Muscle layer of colon (tissue), 2 donors: ENCODE measurements around the gene PRR35.

Experiments used
- H3K27ac ChIP-seq: one replicate; pipeline ENCODE4 v1.7.0; 2013; ENCODE audit warnings: low read depth, mild to moderate bottlenecking, low read length, moderate library complexity
- H3K27me3 ChIP-seq, 2 donors: one replicate each; pipeline ENCODE4 v1.7.0; 2013; ENCODE audit warnings: low read length in 2 of 2, mild to moderate bottlenecking in 2 of 2; ENCODE audit not compliant: insufficient read depth in 2 of 2, control insufficient read depth in 1 of 2
- H3K36me3 ChIP-seq: one replicate; pipeline ENCODE4 v1.7.0; 2013; ENCODE audit warnings: mild to moderate bottlenecking, low read length; ENCODE audit not compliant: insufficient read depth
- H3K4me1 ChIP-seq: one replicate; pipeline ENCODE4 v1.7.0; 2013; ENCODE audit warnings: mild to moderate bottlenecking, low read length; ENCODE audit not compliant: insufficient read depth
- H3K4me3 ChIP-seq, 2 donors: one replicate each; pipeline ENCODE4 v1.7.0; 2013; ENCODE audit warnings: low read length in 2 of 2, low read depth in 1 of 2, mild to moderate bottlenecking in 1 of 2, moderate library complexity in 1 of 2
- H3K9ac ChIP-seq: one replicate; pipeline ENCODE4 v1.7.0; 2013; ENCODE audit warnings: low read length
- H3K9me3 ChIP-seq: one replicate; pipeline ENCODE4 v1.7.0; 2013; ENCODE audit warnings: mild to moderate bottlenecking, low read length
- donor health status: abdominal sarcoma.
- donor health status: Adenocarcinoma of cecum.

PRR35 gene

DNA sequence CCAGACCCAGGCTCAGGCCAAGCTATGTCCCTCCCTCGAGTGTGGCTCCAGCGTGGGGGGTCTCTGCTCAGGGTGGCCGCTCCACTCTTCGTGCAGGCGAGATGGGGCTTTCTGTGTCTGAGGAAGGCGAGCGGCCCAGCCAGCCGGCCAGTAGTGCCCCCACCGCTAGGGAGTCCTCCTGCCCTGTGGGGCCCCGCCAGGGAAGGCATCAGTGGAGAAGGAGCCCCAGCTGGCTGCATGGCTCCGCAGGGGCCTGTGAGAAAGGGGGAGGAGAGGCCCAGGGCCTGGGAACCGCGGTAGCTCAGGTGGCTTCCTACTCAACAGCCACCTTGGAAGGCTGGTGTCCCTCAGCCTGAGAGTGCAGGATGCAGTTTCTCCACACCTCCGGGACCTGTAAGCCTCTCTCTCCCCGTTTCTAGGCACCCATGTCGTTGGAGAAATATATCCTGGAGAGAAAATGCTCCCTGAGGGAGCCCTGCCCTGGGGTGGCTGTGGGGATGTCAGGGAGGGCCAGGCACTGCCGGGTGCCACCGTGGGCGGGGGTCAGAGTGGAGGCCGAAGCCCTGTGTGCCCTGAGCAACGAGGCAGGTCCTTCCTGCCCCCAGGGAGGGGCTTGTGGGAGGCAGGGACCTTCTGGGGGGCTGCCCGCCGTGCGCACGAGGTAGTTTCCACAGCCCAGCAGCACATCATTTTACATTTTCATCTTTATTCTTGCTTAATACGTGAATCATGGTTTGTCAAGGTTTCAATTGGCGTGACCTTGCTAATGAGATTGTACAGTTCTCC lies 12.9 kb downstream of the PRR35 start:
- no peak overlapping the region for H3K27ac ChIP-seq
- no peak overlapping the region for H3K9ac ChIP-seq
- no peaks in the 10 kb centered on the region for H3K36me3 ChIP-seq
- no peak overlapping the region for H3K4me3 ChIP-seq
- no peaks in the 10 kb centered on the region for H3K27me3 ChIP-seq
- H3K4me1 ChIP-seq = peaks cover 6% of the 10 kb centered on the region
- no peaks in the 10 kb centered on the region for H3K9me3 ChIP-seq

DNA sequence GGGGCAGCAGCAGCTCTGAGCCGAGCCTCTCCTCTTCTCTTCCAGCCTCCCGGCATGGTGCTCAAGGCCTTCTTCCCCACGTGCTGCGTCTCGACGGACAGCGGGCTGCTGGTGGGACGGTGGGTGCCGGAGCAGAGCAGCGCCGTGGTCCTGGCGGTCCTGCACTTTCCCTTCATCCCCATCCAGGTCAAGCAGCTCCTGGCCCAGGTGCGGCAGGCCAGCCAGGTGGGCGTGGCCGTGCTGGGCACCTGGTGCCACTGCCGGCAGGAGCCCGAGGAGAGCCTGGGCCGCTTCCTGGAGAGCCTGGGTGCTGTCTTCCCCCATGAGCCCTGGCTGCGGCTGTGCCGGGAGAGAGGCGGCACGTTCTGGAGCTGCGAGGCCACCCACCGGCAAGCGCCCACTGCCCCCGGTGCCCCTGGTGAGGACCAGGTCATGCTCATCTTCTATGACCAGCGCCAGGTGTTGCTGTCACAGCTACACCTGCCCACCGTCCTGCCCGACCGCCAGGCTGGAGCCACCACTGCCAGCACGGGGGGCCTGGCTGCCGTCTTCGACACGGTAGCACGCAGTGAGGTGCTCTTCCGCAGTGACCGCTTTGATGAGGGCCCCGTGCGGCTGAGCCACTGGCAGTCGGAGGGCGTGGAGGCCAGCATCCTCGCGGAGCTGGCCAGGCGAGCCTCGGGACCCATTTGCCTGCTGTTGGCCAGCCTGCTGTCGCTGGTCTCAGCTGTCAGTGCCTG lies 14.0 kb downstream of the PRR35 start:
- H3K4me1 ChIP-seq = peaks cover 1% of the 10 kb centered on the region
- no peak overlapping the region for H3K27ac ChIP-seq
- H3K9ac ChIP-seq = no peak overlapping the region
- no peak overlapping the region for H3K4me3 ChIP-seq
- H3K27me3 ChIP-seq = no peaks in the 10 kb centered on the region
- H3K9me3 ChIP-seq = no peaks in the 10 kb centered on the region
- H3K36me3 ChIP-seq = no peaks in the 10 kb centered on the region

DNA sequence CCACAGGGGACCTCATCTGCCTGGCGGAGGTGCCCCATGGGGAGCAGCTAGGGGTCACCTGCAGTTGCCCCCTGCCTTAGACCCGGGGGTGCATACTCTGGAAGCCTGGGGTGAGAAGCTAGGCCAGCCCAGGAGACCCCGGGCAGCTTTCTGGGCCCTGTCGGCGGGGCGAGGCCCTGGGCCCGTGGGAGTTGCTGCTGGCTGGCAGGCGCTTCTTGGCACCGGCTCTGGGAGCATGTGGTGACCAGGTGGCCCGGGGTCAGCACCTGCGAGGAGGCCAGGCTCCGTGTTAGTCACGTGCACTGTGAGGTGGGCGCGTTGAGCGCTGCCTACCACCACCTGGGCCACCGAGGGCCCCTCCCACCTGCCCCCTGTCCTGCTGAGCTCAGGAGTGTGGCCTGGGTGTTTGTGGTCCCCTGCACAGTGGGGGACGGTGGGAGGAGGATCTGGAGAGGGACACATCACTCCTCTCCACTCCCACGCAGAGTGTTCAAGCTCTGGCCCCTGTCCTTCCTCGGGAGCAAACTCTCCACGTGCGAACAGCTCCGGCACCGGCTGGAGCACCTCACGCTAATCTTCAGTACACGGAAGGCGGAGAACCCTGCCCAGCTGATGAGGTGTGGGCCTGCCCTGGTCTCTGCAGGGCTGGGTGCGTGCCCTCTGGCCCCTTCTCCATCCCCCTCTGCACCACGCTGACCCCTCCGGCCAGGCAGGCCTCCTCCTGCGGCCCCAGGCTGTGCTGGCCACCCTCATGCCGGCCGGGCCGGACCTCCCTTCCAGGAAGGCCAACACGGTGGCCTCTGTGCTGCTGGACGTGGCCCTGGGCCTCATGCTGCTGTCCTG lies 15.4 kb downstream of the PRR35 start:
- H3K4me1 ChIP-seq = no peaks in the 10 kb centered on the region
- H3K27me3 ChIP-seq = no peaks in the 10 kb centered on the region

DNA sequence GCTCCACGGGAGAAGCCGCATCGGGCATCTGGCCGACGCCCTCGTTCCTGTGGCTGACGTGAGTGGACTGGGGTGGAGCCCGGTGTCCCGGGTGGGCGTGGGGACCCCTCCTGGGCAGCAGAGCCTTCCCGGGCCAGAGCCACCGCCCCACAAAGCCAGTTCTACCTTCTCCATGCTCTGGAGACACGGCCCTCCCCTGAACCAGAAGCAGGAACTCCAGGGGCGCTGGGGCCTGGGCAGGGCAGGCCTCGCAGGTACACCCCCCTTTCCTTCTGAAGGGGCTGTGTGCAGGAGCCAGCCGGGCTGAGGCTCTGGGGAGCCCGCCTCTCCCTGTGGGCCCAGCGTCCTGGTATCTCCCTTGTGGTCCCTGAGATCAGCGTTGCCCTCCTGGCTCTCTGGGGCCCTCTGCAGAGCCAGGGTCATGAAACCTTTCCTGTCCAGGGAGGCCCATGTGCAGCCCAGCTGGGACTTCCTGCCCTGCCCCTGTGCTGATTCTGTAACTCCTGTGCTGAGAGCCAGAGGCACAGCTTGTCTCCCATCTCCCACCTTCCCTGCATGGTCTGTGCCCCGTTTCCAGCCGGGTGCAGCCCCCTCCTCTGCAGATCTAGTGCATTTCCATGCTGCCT lies 16.1 kb downstream of the PRR35 start:
- no peaks in the 10 kb centered on the region for H3K36me3 ChIP-seq
- no peak overlapping the region for H3K27ac ChIP-seq
- no peak overlapping the region for H3K4me3 ChIP-seq
- H3K27me3 ChIP-seq = no peaks in the 10 kb centered on the region
- H3K9ac ChIP-seq = no peak overlapping the region
- H3K4me1 ChIP-seq = no peaks in the 10 kb centered on the region
- H3K9me3 ChIP-seq = no peaks in the 10 kb centered on the region

More for the DNA sequence above, 15.4 kb downstream of the PRR35 start:
- Histone ChIP-seq H3K4me3 (no peak overlapping the region), H3K9ac (no peak overlapping the region), H3K27ac (no peak overlapping the region), H3K36me3 (no peaks in the 10 kb centered on the region), H3K9me3 (no peaks in the 10 kb centered on the region)

- Histone ChIP-seq H3K9me3 (no peaks in the 10 kb centered on the region), H3K4me1 (no peaks in the 10 kb centered on the region), H3K27ac (no peak overlapping the region), H3K27me3 (no peaks in the 10 kb centered on the region), H3K36me3 (no peaks in the 10 kb centered on the region), H3K9ac (no peak overlapping the region), H3K4me3 (no peak overlapping the region)
These were observed 16.6 kb downstream of the PRR35 start for GRCh38 chr16:576823-577201.

DNA sequence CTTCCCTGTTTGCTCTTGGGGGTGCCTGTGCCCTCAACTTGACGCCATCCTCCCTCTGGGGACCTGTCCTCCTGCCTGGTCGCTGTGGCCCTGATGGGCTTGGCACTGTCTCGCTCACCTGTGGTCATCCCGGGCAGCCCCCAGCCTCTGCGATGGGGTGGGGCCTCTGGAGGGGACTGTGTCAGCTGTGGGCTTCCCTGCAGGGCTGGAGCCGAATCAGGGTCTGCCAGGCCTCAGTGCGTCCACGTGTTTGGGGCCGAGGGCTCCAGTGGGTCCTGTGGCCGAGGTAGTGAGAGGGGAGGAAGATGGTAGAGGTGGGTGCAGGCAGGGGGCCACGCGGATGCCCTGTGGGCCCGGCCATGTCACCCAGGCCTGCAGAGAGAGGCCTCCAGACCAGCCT lies 17.6 kb downstream of the PRR35 start:
- no peaks in the 10 kb centered on the region for H3K4me1 ChIP-seq
- no peaks in the 10 kb centered on the region for H3K36me3 ChIP-seq
- no peaks in the 10 kb centered on the region for H3K27me3 ChIP-seq
- H3K27ac ChIP-seq = no peak overlapping the region
- no peak overlapping the region for H3K4me3 ChIP-seq
- H3K9ac ChIP-seq = no peak overlapping the region
- H3K9me3 ChIP-seq = no peaks in the 10 kb centered on the region

DNA sequence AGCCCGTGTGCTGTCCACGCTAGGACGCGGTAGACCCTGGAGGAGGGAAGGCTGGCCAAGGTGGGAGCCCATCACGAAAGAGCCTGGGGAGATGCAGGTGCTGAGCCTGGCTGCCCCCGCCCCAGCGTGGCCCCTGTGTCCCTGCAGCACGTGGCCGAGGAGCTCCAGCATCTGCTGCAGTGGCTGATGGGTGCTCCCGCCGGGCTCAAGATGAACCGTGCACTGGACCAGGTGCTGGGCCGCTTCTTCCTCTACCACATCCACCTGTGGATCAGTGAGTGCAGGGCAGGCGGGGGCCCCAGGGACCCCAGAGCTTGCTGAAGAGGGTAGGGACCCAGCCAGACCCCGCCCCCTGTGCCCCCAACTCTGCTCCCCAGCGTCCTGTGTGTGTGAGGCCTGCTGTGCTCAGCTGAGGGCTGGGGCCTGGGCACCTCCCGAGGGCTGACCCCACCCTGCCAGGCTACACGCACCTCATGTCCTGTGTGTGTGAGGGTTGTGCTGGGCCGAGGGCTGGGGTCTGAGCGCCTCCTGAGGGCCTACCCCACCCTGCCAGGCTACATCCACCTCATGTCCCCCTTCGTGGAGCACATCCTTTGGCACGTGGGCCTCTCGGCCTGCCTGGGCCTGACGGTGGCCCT lies 18.2 kb downstream of the PRR35 start:
- no peaks in the 10 kb centered on the region for H3K4me1 ChIP-seq
- H3K27me3 ChIP-seq = no peaks in the 10 kb centered on the region
- H3K36me3 ChIP-seq = no peaks in the 10 kb centered on the region
- H3K9ac ChIP-seq = no peak overlapping the region
- H3K9me3 ChIP-seq = no peaks in the 10 kb centered on the region
- no peak overlapping the region for H3K4me3 ChIP-seq
- H3K27ac ChIP-seq = no peak overlapping the region

- no peak overlapping the region for H3K27ac ChIP-seq
- no peaks in the 10 kb centered on the region for H3K36me3 ChIP-seq
- no peak overlapping the region for H3K9ac ChIP-seq
- H3K27me3 ChIP-seq = no peaks in the 10 kb centered on the region
- no peaks in the 10 kb centered on the region for H3K9me3 ChIP-seq
- no peak overlapping the region for H3K4me3 ChIP-seq
- H3K4me1 ChIP-seq = no peaks in the 10 kb centered on the region
These were observed 18.7 kb downstream of the PRR35 start for GRCh38 chr16:578870-579405.

GRCh38 chr16:580141-580945 lies 20.1 kb downstream of the PRR35 start:
- no peaks in the 10 kb centered on the region for H3K4me1 ChIP-seq
- H3K36me3 ChIP-seq = no peaks in the 10 kb centered on the region
- H3K9ac ChIP-seq = no peak overlapping the region
- no peaks in the 10 kb centered on the region for H3K9me3 ChIP-seq
- H3K27ac ChIP-seq = no peak overlapping the region
- H3K27me3 ChIP-seq = peaks cover 0 to under 1% of the 10 kb centered on the region in 2 donors
- H3K4me3 ChIP-seq = no peak overlapping the region

GRCh38 chr16:580946-581498 lies 20.8 kb downstream of the PRR35 start:
- H3K36me3 ChIP-seq = no peaks in the 10 kb centered on the region
- no peak overlapping the region for H3K27ac ChIP-seq
- H3K27me3 ChIP-seq = peaks cover 0 to 4% of the 10 kb centered on the region in 2 donors
- H3K9me3 ChIP-seq = no peaks in the 10 kb centered on the region
- H3K4me3 ChIP-seq = no peak overlapping the region
- H3K4me1 ChIP-seq = no peaks in the 10 kb centered on the region
- H3K9ac ChIP-seq = no peak overlapping the region
